HL-60 (cell line): ENCODE data around the gene HEXIM1.

Experiments used
- GABPA ChIP-seq: IDR thresholded peaks from 2 replicates; pipeline ENCODE4 v1.6.1; 2012; ENCODE audit warnings: low read depth
- POLR2AphosphoS5 ChIP-seq: IDR thresholded peaks from 2 replicates; pipeline ENCODE4 v1.6.1; 2012; ENCODE audit warnings: low read depth
- REST ChIP-seq: IDR thresholded peaks from 2 replicates; pipeline ENCODE4 v1.6.1; 2012; ENCODE audit warnings: low read depth; ENCODE audit not compliant: insufficient replicate concordance
- SPI1 ChIP-seq: IDR thresholded peaks from 2 replicates; pipeline ENCODE4 v1.6.1; 2012; ENCODE audit warnings: low read depth, mild to moderate bottlenecking, borderline replicate concordance
- TF ChIP-seq, protein P1 (sequence below): IDR thresholded peaks from one replicate; pipeline ENCODE4 v1.5.1; 2011; ENCODE audit warnings: low read length, control low read depth, inconsistent platforms; ENCODE audit not compliant: insufficient read depth

DNA sequence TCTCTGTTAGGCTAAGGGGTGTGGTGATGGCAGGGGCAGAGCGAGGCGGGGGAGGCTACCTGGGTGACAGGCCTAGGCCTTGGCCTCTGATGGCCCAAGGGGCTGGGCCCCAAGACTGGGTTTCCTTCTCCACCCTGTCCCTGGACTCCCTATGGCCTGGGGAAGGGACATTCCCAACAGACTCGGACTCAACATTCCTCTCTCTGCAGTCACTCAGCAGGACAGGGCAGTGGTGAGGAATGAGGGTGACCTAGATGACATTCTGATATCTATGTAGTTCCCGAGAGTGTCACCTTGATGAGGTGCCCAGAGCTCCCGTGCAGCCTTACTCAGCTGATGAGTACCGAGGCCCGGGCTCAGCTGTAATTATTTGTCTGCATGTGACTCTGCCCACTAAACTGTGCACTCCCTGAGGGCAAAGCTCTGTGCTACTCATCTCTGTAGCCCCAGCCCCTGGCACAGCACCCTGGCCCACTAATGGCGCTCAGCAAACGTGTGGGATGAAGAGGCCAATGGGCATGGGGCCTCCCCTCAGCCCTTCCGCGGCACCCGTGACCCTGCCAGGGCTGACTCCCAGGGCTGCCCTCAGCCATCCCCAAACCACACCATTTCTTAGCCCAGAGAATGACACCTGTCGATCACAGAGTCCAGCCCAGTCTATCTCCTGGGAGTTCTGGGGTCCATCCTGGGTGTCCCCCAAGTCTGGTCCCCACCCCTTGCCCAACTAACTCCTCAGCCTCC lies 18.2 kb upstream of the HEXIM1 start:
- TF ChIP-seq, protein P1, sequence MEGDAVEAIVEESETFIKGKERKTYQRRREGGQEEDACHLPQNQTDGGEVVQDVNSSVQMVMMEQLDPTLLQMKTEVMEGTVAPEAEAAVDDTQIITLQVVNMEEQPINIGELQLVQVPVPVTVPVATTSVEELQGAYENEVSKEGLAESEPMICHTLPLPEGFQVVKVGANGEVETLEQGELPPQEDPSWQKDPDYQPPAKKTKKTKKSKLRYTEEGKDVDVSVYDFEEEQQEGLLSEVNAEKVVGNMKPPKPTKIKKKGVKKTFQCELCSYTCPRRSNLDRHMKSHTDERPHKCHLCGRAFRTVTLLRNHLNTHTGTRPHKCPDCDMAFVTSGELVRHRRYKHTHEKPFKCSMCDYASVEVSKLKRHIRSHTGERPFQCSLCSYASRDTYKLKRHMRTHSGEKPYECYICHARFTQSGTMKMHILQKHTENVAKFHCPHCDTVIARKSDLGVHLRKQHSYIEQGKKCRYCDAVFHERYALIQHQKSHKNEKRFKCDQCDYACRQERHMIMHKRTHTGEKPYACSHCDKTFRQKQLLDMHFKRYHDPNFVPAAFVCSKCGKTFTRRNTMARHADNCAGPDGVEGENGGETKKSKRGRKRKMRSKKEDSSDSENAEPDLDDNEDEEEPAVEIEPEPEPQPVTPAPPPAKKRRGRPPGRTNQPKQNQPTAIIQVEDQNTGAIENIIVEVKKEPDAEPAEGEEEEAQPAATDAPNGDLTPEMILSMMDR: no peak
- TF ChIP-seq GABPA (no peak), REST (no peak), POLR2AphosphoS5 (no peak), SPI1 (no peak)
